Hematopoietic multipotent progenitor cell (in vitro differentiated cells): Measurements from ENCODE around the gene EDAR. TPM values are rescaled to one million over a fixed set of nuclear protein-coding genes. Genes with fewer than 3 reads are reported as not detected.

Experiments used
- DNase-seq, 3 donors: peaks; one replicate each; pipeline ENCODE4 v3.0.0-alpha.2; 2011 to 2015; ENCODE audit warnings: low read depth in 2 of 3, low spot score in 2 of 3
- total RNA-seq: library from RNA; depleted of rRNA; stranded (reverse); fragments of >200 nt; gene quantifications from one replicate; pipeline ENCODE4 v1.2.3, GENCODE V29; 2012

EDAR gene
- total RNA-seq, 1 donor: under 0.01 TPM

GRCh38 chr2:108926561-108927380 is 62.2 kb downstream of the EDAR start:
- no peak for DNase-seq

- DNase-seq: no peak
These were observed 63.3 kb downstream of the EDAR start for GRCh38 chr2:108925735-108926134.

DNA sequence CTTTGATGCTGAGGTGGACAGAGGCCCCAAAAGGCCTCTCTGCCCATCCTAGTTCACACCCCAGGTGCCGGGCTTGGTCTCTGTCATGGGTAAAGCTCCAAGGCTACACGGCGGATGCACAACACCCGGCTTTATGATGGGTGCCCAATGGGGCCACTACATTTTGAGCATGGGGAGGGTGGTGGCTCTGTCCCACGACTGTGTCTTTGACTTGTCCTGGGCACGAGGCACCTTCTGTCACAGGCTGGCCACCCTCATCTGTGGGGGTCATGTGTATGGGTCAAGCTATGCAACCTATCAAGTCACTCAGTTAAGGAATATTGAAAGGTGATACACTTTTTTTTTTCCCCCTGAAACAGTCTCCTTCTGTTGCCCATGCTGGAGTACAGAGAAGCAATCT is 63.7 kb downstream of the EDAR start:
- DNase-seq: no peak

GRCh38 chr2:108924580-108925251 is 64.3 kb downstream of the EDAR start:
- no peak for DNase-seq

- no peak for DNase-seq
These were observed 65.1 kb downstream of the EDAR start for GRCh38 chr2:108923736-108924579.

- DNase-seq: no peak
These were observed 65.9 kb downstream of the EDAR start for GRCh38 chr2:108923019-108923700.

- DNase-seq: no peak
These were observed 66.7 kb downstream of the EDAR start for GRCh38 chr2:108922141-108922915.

- DNase-seq: no peak
These were observed 67.7 kb downstream of the EDAR start for GRCh38 chr2:108921096-108922030.

GRCh38 chr2:108920686-108921085 is 68.3 kb downstream of the EDAR start:
- no peak for DNase-seq

GRCh38 chr2:108919571-108920373 is 69.2 kb downstream of the EDAR start:
- DNase-seq: no peak

- no peak for DNase-seq
These were observed 70.1 kb downstream of the EDAR start for GRCh38 chr2:108918941-108919341.

DNA sequence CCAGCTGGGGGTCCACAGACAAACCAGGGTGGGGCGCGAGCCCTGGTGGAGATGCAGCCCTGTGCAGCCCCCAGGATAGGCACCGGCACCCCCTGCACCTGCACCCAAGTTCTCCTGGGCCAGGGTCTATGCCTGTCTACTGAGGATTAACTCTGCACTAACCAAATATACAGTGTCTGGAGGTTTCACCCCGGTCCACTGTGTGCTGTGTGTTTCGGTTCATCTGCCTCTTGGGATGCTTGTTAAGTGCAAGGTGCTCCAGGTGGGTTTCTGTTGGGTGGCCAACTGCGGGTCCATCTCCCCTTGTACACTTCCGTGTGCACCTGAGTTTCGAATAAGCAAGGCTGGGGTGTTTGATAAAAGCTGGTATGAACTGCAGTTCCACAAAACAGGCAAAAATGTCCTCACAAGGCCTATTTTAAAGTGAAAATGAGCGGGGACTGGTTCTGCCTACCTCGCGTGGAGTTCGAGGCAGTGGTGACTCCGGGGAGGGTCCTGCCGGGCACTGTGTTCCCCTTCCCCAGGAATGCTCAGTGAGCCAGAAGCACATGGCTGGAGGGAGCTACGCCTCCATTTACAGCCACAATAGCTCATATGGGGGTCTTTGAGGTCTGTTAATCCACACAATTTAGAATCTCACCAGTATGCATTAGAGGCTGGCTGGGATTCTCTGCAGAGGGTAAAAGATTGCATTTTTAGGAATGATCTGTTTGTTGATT is 70.7 kb downstream of the EDAR start:
- DNase-seq: no peak

DNA sequence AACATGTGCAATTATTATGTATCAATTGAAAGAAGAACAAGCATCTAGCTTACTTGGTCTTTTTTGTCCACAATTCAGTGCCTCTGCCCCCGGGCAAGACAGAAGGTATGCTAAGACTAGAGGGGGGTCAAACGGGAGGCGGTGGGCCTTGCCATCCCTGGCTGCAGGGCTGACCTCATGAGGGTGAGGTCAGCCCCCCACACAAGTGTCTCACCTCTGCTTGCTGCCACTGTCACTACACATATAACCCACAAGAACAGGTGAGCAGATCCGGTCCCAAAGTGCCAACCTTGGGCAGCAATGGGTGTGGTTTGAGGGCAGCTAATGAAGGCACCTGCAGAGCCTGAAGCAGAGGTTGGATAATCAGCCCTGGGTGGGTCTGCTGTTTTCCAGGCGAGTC is 71.5 kb downstream of the EDAR start:
- no peak for DNase-seq

DNA sequence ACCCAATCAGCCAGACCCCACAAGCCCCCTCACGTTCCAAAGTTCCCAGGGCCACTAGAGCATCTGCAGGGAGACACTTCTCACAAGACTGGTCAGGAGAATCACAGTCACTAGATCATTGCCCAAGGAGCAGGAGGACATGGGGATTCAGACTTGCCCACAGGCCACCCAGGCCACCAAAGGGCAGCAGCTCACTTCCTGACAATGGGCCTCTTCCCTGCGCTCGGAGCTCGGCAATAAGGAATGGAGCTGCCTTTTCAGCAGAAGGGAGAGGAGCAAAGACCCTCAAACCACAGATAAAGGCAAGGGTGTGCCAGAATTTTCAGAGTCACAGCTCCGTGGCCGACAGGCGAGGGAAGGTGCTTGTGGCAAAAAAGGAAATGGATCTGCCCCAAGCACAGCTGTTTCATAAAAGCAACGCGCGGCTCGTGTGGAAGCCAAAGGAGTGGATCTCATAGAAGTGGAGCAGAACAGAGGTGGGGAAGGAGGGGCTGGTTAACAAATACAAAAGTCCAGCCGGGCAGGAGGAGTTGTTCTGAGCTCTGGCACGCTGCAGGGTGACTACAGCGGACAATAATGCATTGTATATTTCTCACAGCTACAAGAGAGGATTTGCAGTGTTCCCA is 72.1 kb downstream of the EDAR start:
- no peak for DNase-seq

GRCh38 chr2:108916122-108916795 is 72.8 kb downstream of the EDAR start:
- no peak for DNase-seq

GRCh38 chr2:108912629-108912902 is 76.5 kb downstream of the EDAR start:
- DNase-seq: no peak
